NCI-H187 treated with DMSO at 0.1 percent for 48 hours (cell line): ENCODE results near the gene COG5.

Source experiments
- DNase-seq: peaks from one replicate; lab custom pipeline; 2025; lab: John Stamatoyannopoulos, UW

Gene COG5

GRCh38 chr7:107186240-107186639 is 377.5 kb downstream of the COG5 start:
- no peak for DNase-seq

- DNase-seq, result no peak
Observed at GRCh38 chr7:107185716-107186115, 378.0 kb downstream of the COG5 start.

GRCh38 chr7:107181172-107181571 is 382.5 kb downstream of the COG5 start:
- DNase-seq, result no peak

- no peak for DNase-seq
Observed at GRCh38 chr7:107180378-107180777, 383.3 kb downstream of the COG5 start.

GRCh38 chr7:107179326-107180164 is 384.2 kb downstream of the COG5 start:
- no peak for DNase-seq

- no peak for DNase-seq
Observed at GRCh38 chr7:107173691-107174406, 389.9 kb downstream of the COG5 start.

- no peak for DNase-seq
Observed at GRCh38 chr7:107173191-107173590, 390.5 kb downstream of the COG5 start.

GRCh38 chr7:107172276-107173032 is 391.3 kb downstream of the COG5 start:
- DNase-seq, result no peak

- no peak for DNase-seq
Observed at GRCh38 chr7:107171496-107171895, 392.2 kb downstream of the COG5 start.

- DNase-seq, result no peak
Observed at GRCh38 chr7:107170051-107170915, 393.4 kb downstream of the COG5 start.

GRCh38 chr7:107169120-107170050 is 394.3 kb downstream of the COG5 start:
- DNase-seq, result peak; percentile 67

- peak; percentile 99 for DNase-seq
Observed at GRCh38 chr7:107168233-107169119, 395.2 kb downstream of the COG5 start, which contains the start of gene HBP1. Gene HBP1, plus strand, starts transcription at chr7:107169003. Its CDS starts 10,891 bp downstream, at chr7:107179894.

- no peak for DNase-seq
Observed at GRCh38 chr7:107167483-107168232, 396.1 kb downstream of the COG5 start.

GRCh38 chr7:107166736-107167426 is 396.8 kb downstream of the COG5 start:
- DNase-seq, result no peak

GRCh38 chr7:107165341-107165740 is 398.4 kb downstream of the COG5 start:
- DNase-seq, result no peak

- DNase-seq, result no peak
Observed at GRCh38 chr7:107164092-107164491, 399.6 kb downstream of the COG5 start.

- DNase-seq, result no peak
Observed at GRCh38 chr7:107162475-107162874, 401.2 kb downstream of the COG5 start.

- no peak for DNase-seq
Observed at GRCh38 chr7:107161415-107161814, 402.3 kb downstream of the COG5 start.
